HG03196 (cell line): ENCODE results near the gene MYL12A.

Experiments
- ATAC-seq: cut with Tn5 transposase; IDR thresholded peaks from one replicate; pipeline ENCODE4 v1.9.1; 2021; ENCODE audit not compliant: unreplicated experiment

MYL12A gene

GRCh38 chr18:3224223-3224622 is 23.4 kb upstream of the MYL12A start:
- no peak for ATAC-seq

- ATAC-seq, result no peak
Observed at GRCh38 chr18:3225588-3225987, 22.0 kb upstream of the MYL12A start.

GRCh38 chr18:3226048-3226447 is 21.6 kb upstream of the MYL12A start:
- no peak for ATAC-seq

GRCh38 chr18:3230401-3231334 is 16.9 kb upstream of the MYL12A start:
- no peak for ATAC-seq

- no peak for ATAC-seq
Observed at GRCh38 chr18:3233004-3233403, 14.6 kb upstream of the MYL12A start.

GRCh38 chr18:3233433-3234168 is 14.0 kb upstream of the MYL12A start:
- no peak for ATAC-seq

GRCh38 chr18:3234457-3234856 is 13.1 kb upstream of the MYL12A start:
- no peak for ATAC-seq

- no peak for ATAC-seq
Observed at GRCh38 chr18:3235846-3236245, 11.8 kb upstream of the MYL12A start.

- no peak for ATAC-seq
Observed at GRCh38 chr18:3236470-3236869, 11.1 kb upstream of the MYL12A start.

GRCh38 chr18:3238742-3239141 is 8.9 kb upstream of the MYL12A start:
- no peak for ATAC-seq

- no peak for ATAC-seq
Observed at GRCh38 chr18:3245185-3245564, 2.4 kb upstream of the MYL12A start.

GRCh38 chr18:3245853-3246634 is 1.6 kb upstream of the MYL12A start:
- peak; percentile 38 for ATAC-seq

- ATAC-seq, result no peak
Observed at GRCh38 chr18:3246635-3247239, 864 bp upstream of the MYL12A start.

GRCh38 chr18:3248062-3248657 is 559 bp downstream of the MYL12A start:
- no peak for ATAC-seq

- ATAC-seq, result no peak
Observed at GRCh38 chr18:3248658-3249359, 1.2 kb downstream of the MYL12A start.

GRCh38 chr18:3250237-3251107 is 2.9 kb downstream of the MYL12A start:
- no peak for ATAC-seq

- ATAC-seq, result no peak
Observed at GRCh38 chr18:3251249-3251962, 3.8 kb downstream of the MYL12A start.

GRCh38 chr18:3251963-3252277 is 4.3 kb downstream of the MYL12A start:
- no peak for ATAC-seq

- ATAC-seq, result no peak
Observed at GRCh38 chr18:3252843-3253242, 5.2 kb downstream of the MYL12A start.
